A673 (cell line): ENCODE results near the gene VEGFB. TPM values are rescaled to one million over a fixed set of nuclear protein-coding genes. Genes with fewer than 3 reads are reported as not detected.

Experiments used
- BruUV-seq: library from RNA; stranded (reverse); fragments of 400-500 nt; replicated peaks from 2 replicates; lab custom pipeline; 2021; lab: Mats Ljungman, UMichigan
- CTCF ChIA-PET: fragments of 300-600 bp; sonication (Branson Sonifier 250); formaldehyde crosslinking; loops from one replicate; lab custom pipeline; 2022; ENCODE audit warnings: antibody characterized with exemption; lab: Charles Lee
- POLR2A ChIA-PET: fragments of 300-600 bp; sonication (Branson Sonifier 250); formaldehyde crosslinking; loops from one replicate; lab custom pipeline; 2022; ENCODE audit warnings: antibody characterized with exemption; ENCODE audit not compliant: low non-redundant PET; lab: Charles Lee
- DNase-seq: peaks from one replicate; pipeline ENCODE4 v3.0.0-alpha.2; 2015; ENCODE audit warnings: low spot score
- H3K27ac ChIP-seq: fragments of 200-600 bp; sonication (generic); 2 replicates; pipeline ENCODE4 v1.5.1; 2016; ENCODE audit warnings: mixed run types, low read depth, mild to moderate bottlenecking, mixed read lengths, antibody characterized with exemption, low read length; ENCODE audit not compliant: poor library complexity, severe bottlenecking
- H3K27me3 ChIP-seq: fragments of 200-600 bp; sonication (generic); replicated peaks from 2 replicates; pipeline ENCODE4 v1.6.1; 2017; ENCODE audit warnings: mixed run types, low read depth, mild to moderate bottlenecking, mixed read lengths, antibody characterized with exemption, low read length; ENCODE audit not compliant: insufficient read depth, poor library complexity
- H3K36me3 ChIP-seq: fragments of 200-600 bp; sonication (generic); 2 replicates; pipeline ENCODE4 v1.6.1; 2016; ENCODE audit warnings: mixed run types, mild to moderate bottlenecking, mixed read lengths, antibody characterized with exemption, low read length; ENCODE audit not compliant: insufficient read depth, poor library complexity, severe bottlenecking
- H3K4me1 ChIP-seq: fragments of 200-600 bp; sonication (generic); 2 replicates; pipeline ENCODE4 v1.6.1; 2017; ENCODE audit warnings: mixed run types, mild to moderate bottlenecking, mixed read lengths, antibody characterized with exemption, low read length; ENCODE audit not compliant: insufficient read depth, poor library complexity, severe bottlenecking
- H3K4me3 ChIP-seq: fragments of 200-600 bp; sonication (generic); 2 replicates; pipeline ENCODE4 v1.5.1; 2016; ENCODE audit warnings: low read depth, mixed run types, mild to moderate bottlenecking, mixed read lengths, low read length; ENCODE audit not compliant: poor library complexity, severe bottlenecking
- H3K9me3 ChIP-seq: fragments of 200-600 bp; sonication (generic); 2 replicates; pipeline ENCODE4 v1.6.1; 2016; ENCODE audit warnings: mixed run types, low read depth, mild to moderate bottlenecking, mixed read lengths, antibody characterized with exemption, low read length; ENCODE audit not compliant: poor library complexity, severe bottlenecking
- CTCF ChIP-seq: fragments of 300-800, 200-600 bp; sonication (generic); conservative IDR thresholded peaks from 2 replicates; pipeline ENCODE4 v1.5.1; 2017; ENCODE audit warnings: low read depth, mild to moderate bottlenecking, antibody characterized with exemption, low read length, moderate library complexity, mixed read lengths
- EZH2 ChIP-seq: fragments of 200-600 bp; sonication (generic); IDR thresholded peaks from 2 replicates; pipeline ENCODE4 v1.6.1; 2017; ENCODE audit warnings: borderline replicate concordance, low read depth, mild to moderate bottlenecking, mixed read lengths, antibody characterized with exemption, low read length; ENCODE audit not compliant: poor library complexity, severe bottlenecking
- intact Hi-C: fragments of 100-400 bp; cut with micrococcal nuclease; formaldehyde crosslinking; loops from one replicate; pipeline ENCODE4 v1.10.0; 2022; ENCODE audit not compliant: unreplicated experiment
- total RNA-seq: library from RNA; stranded (reverse); gene quantifications from 2 replicates; pipeline ENCODE4 v1.2.3, GENCODE V29; 2021

VEGFB gene
- total RNA-seq, 1 experiment from 2014 or later: 93.3 TPM

- Histone ChIP-seq H3K27ac (no peak overlapping the region), H3K27me3 (no peaks in the 10 kb centered on the region), H3K4me3 (no peak overlapping the region), H3K36me3 (peaks cover 16% of the 10 kb centered on the region), H3K9me3 (no peaks in the 10 kb centered on the region), H3K4me1 (peaks cover 11% of the 10 kb centered on the region)
- POLR2A ChIA-PET: no interaction called here
- no TSS peak for BruUV-seq
- CTCF ChIA-PET: interaction anchor here (1.7 kb wide), 1 partner anchor 34 kb away, joined by 5 read pairs; no protein-coding TSS in a partner anchor
- TF ChIP-seq EZH2: no peak
- TF ChIP-seq CTCF: no peak
- intact Hi-C loops: no loop called here
- no peak for DNase-seq
Observed at GRCh38 chr11:64238076-64238475, 3.7 kb downstream of the VEGFB start.

GRCh38 chr11:64238999-64239398 lies 4.6 kb downstream of the VEGFB start:
- Histone ChIP-seq H3K4me1 (peaks cover 10% of the 10 kb centered on the region), H3K9me3 (no peaks in the 10 kb centered on the region), H3K27ac (peak overlapping the region; percentile 13), H3K4me3 (no peak overlapping the region), H3K36me3 (peaks cover 24% of the 10 kb centered on the region), H3K27me3 (no peaks in the 10 kb centered on the region)
- no TSS peak for BruUV-seq
- no peak for TF ChIP-seq CTCF
- TF ChIP-seq EZH2: no peak
- POLR2A ChIA-PET: no interaction called here
- DNase-seq: no peak
- intact Hi-C loops: no loop called here
- CTCF ChIA-PET: no interaction called here

GRCh38 chr11:64239662-64240434 lies 5.5 kb downstream of the VEGFB start:
- no TSS peak for BruUV-seq
- POLR2A ChIA-PET: no interaction called here
- intact Hi-C loops: loop anchor here (2.0 kb wide), 1 partner anchor 65 kb away; the partner anchor contains the start of gene ESRRA
- CTCF ChIA-PET: no interaction called here
- no peak for DNase-seq
- peaks cover 13% of the 10 kb centered on the region for H3K4me1 ChIP-seq
- H3K4me3 ChIP-seq: peak overlapping the region; percentile 86
- peak overlapping the region; percentile 91 for H3K27ac ChIP-seq
- no peaks in the 10 kb centered on the region for H3K9me3 ChIP-seq
- no peak for TF ChIP-seq EZH2
- TF ChIP-seq CTCF: no peak
- H3K27me3 ChIP-seq: no peaks in the 10 kb centered on the region
- H3K36me3 ChIP-seq: peaks cover 27% of the 10 kb centered on the region
